ENCODE measurements around the gene ASCC1.

Gene ASCC1

DNA sequence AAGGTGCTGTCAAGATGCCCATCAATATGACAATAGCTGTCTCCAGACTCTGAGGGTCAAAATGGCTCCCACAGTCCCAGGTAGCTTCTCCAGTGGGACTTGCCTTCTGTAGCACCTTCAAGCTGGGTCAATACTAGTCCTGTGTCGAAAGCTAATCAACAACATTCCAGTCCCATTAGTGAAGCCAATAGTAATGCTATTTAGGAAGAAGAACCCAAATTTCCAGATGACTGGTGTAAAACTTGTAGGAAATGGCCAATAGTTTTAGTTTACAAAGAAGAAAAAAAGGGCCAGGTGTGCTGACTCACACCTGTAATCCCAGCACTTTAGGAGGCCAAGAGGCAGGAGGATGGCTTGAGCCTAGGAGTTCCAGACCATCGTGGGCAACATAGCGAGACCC is 125.8 kb downstream of the ASCC1 start:
- H3K4me3 Mint-ChIP-seq = no peak overlapping the region
- DNase-seq = no peak
- H3K27ac Mint-ChIP-seq = peak overlapping the region; percentile 93
- H3K9me3 Mint-ChIP-seq = no peaks in the 10 kb centered on the region
- no peaks in the 10 kb centered on the region for H3K27me3 Mint-ChIP-seq
- H3K4me1 Mint-ChIP-seq (ENCODE audit: low read depth) = peaks cover 67% of the 10 kb centered on the region
- H3K36me3 Mint-ChIP-seq (ENCODE audit: low read depth) = peaks cover 40% of the 10 kb centered on the region

DNA sequence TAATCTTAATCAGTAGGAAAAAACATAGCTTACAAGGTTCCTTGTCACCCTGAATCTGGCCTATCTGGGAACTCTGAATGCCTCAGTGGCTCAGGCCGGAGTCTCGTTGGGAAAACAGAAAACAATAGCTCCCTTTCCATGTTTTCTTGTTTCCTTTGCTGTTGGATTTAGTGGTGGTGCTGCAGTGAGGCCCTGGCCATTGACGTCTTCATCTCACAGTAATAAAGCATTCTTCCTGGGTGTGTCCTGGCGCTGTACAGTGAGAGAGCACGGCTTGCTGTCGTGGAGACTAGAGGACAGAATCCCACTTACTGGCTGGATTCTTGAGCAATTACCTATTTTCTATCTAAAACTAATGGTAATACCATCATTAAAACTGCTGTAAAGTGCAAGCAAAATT is 126.5 kb downstream of the ASCC1 start:
- peak overlapping the region; percentile 100 for H3K4me3 Mint-ChIP-seq
- no peak for DNase-seq
- peak overlapping the region; percentile 93 for H3K27ac Mint-ChIP-seq
- no peaks in the 10 kb centered on the region for H3K27me3 Mint-ChIP-seq
- H3K9me3 Mint-ChIP-seq = no peaks in the 10 kb centered on the region
- H3K36me3 Mint-ChIP-seq (ENCODE audit: low read depth) = peaks cover 43% of the 10 kb centered on the region
- peaks cover 69% of the 10 kb centered on the region for H3K4me1 Mint-ChIP-seq (ENCODE audit: low read depth)

DNA sequence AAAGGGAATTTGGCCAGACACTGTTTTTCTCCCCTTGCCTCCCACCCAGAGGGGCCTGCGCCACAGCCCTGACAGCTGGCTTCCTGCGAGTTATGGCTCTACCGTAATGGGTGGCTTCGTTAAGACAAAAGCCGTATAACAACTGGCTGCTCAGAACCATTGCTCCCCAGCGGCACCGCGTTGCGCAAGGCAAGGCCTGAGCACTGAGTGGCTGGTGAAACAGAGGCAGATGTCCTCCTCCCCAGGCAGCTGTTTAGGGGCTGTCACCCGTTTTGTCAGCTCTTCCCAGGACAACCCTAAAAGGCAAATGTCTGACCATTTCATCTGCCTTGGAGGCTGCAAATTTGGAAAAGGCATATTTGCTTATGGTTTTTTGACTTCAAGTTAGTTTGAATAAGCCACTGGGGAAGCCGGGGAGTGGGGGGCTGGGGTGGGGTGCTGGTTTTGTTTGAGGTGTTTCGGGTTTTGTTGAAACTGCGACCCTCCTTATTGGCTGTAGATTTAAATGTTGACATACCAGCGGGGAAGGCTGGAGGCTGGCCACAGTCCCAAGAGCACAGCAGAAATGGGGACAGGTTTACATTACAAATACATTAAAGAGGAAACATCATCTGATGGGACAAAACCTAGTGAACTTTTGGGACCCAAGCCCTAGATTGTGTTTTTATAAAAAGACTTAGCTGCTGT is 127.0 kb downstream of the ASCC1 start:
- H3K9me3 Mint-ChIP-seq = no peaks in the 10 kb centered on the region
- H3K4me1 Mint-ChIP-seq (ENCODE audit: low read depth) = peaks cover 69% of the 10 kb centered on the region
- peaks cover 42% of the 10 kb centered on the region for H3K36me3 Mint-ChIP-seq (ENCODE audit: low read depth)

DNA sequence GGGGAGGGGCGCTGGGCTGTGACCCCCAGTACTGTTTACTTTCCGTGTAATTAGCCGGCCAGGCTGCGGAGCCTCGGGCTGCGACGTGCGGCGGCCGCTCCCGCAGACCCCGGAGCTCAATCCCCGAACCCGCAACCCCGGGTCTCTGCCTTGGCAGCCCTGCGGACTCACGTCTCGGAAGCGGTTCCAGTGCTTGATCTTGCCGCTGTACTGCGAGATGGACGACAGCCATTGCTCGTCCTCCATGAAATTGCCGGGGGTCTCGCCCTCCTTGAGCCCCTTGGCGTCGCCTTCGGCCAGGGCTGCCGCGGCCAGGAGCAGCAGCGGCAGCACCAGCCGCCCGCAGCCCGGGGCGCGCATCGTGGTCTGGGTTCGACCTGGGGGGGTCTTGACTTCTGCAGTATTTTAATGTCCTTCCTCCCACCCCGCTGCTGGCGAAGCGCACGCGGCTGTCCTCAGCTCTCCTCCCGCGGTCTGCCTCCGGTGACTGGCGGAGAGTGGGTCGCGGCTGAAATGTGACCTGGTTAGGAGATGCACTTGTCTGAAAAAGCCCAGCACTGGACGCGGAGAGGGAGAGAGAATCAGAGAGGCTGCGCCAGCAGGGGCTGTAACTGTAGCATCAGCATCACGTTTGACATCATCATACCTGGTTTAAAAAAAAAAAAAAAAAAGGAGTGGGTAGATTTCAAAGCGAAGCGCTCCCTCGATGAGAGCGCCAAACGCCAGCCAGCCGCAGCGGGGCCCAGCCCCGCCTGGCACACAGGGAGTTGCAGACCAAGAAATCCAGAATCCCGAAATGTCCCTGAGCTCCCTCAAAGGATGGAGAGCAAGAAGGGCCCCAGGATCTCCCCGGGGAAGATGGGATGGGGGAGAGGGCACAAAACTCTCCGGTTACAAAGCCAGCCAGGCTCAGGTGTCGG is 127.8 kb downstream of the ASCC1 start, which contains the start of gene SPOCK2:
TSS of gene SPOCK2 (minus strand) at position 583 of the 920 bp plus-strand sequence. CDS start at position 360, 223 bp downstream.
- H3K27me3 Mint-ChIP-seq = no peaks in the 10 kb centered on the region
- peaks cover 44% of the 10 kb centered on the region for H3K36me3 Mint-ChIP-seq (ENCODE audit: low read depth)
- no peaks in the 10 kb centered on the region for H3K9me3 Mint-ChIP-seq
- H3K27ac Mint-ChIP-seq = peak within 1 kb of the TSS; percentile 99
- peak; percentile 78 for DNase-seq
- H3K4me3 Mint-ChIP-seq = peak within 1 kb of the TSS; percentile 100
- H3K4me1 Mint-ChIP-seq (ENCODE audit: low read depth) = peaks cover 72% of the 10 kb centered on the region

More for the DNA sequence above, 127.0 kb downstream of the ASCC1 start:
- peak overlapping the region; percentile 99 for H3K27ac Mint-ChIP-seq
- no peak for DNase-seq
- peak overlapping the region; percentile 100 for H3K4me3 Mint-ChIP-seq
- H3K27me3 Mint-ChIP-seq = no peaks in the 10 kb centered on the region

DNA sequence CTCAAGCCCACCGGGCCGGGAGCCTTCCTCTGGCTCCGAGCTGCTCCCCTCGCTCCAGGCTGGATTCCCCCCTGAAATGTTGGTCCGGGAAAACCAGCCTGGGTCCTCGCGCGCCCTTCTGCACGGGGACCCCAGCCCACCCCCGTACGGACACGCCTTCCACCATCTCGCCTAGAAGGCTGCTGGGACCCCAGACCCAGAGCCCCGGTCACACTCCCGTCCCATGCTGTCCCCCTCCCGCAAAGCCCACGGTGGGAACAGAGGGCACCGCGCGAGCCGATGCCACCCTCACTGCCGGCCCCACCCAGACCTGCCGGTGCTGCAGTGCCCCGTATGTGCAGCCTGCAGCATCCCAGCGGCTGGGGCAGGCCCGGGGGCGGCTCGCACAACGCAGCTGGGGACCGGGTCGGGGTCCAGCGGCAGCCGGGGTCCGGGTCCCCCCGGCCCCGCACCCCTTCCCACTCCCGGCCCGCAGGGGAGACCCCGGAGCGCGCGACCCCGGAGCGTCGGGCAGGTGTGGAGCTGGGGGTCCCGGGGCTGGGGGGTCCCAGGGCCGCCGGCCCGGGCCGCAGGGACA is 128.6 kb downstream of the ASCC1 start:
- H3K36me3 Mint-ChIP-seq (ENCODE audit: low read depth) = peaks cover 49% of the 10 kb centered on the region
- peak; percentile 71 for DNase-seq

DNA sequence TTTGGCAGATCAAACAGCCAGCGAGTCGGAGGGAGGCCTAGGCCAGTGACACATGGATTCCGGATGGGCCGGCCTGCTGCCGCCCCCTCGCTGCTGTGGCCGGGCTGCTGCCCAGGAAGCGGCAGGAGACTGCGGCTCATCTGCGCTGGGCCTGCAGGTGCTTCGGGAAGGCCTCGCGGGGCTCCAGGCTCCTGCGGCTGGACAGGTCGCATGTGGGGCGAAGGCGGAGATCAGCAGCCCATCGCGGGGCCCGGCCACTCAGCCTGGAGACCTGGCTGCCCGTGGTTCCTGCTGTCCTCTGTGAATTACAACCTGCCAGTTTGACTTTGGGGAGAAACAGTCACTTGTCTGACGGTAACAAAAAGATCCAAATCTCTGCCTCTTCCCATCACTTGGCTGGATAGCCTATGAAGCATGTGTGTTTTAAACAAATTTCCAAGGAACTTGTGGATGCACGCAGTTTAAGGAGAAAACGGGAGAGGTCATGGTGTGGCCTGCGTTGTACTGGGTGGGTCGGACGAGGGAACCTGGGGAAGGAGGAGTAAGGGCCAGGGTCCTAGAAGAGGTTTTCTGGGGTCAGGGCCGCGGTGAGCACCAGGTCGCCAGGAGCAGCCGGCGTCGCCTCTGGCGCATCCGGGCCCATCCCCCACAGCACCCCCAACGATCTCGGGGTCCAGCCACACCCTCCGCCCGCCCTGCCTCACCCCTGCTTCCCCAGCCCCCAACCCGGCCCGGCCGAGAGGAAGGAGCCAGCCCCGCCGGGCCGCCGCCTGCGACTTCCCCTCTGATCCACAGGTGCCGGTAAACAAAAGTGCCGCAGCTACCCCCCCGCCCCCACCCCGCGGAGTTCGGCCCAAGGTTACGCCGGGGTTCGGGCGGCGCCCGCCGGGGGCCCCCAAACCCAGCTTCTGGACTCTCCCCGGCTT is 129.3 kb downstream of the ASCC1 start:
- Mint-ChIP-seq H3K27ac (peak overlapping the region; percentile 91), H3K4me1 (ENCODE audit: low read depth) (peaks cover 73% of the 10 kb centered on the region), H3K4me3 (peak overlapping the region; percentile 100), H3K9me3 (no peaks in the 10 kb centered on the region), H3K27me3 (no peaks in the 10 kb centered on the region), H3K36me3 (ENCODE audit: low read depth) (peaks cover 53% of the 10 kb centered on the region)
- DNase-seq = no peak

More for the DNA sequence above, 128.6 kb downstream of the ASCC1 start:
- peaks cover 71% of the 10 kb centered on the region for H3K4me1 Mint-ChIP-seq (ENCODE audit: low read depth)
- H3K27ac Mint-ChIP-seq = peak overlapping the region; percentile 91
- peak overlapping the region; percentile 100 for H3K4me3 Mint-ChIP-seq
- H3K9me3 Mint-ChIP-seq = no peaks in the 10 kb centered on the region
- no peaks in the 10 kb centered on the region for H3K27me3 Mint-ChIP-seq

DNA sequence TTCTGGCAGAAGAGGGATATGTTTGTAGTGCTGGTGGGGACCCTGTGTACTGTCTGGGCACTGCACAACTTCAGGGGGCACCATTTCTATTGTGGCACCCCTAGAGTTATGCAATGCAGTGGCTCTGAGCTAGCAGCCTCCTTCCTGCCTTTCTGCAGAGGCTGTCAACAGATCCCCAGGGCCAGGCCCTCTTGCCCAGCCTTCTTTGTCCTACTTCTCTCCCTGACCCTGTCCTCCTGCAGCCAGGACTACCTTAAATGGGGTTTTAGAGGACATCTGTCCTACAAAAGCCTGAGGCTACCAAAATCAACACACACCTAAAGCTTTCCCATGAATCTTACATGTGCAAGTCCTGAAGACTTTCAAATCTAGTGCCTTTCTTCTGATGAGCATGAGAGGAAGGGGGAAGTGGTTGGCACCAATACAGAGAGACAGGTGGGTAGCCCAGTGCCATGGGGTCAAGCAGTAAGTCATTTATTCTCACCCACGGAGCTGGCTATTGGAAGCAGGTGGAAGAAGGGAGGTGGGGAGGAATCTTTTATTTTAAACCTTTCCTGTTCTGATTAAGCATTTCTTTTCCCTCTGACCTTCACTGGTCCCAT is 130.1 kb downstream of the ASCC1 start:
- no peak for DNase-seq
- H3K4me3 Mint-ChIP-seq = peak overlapping the region; percentile 100
- no peaks in the 10 kb centered on the region for H3K9me3 Mint-ChIP-seq
- no peaks in the 10 kb centered on the region for H3K27me3 Mint-ChIP-seq
- H3K27ac Mint-ChIP-seq = peak overlapping the region; percentile 89
- H3K4me1 Mint-ChIP-seq (ENCODE audit: low read depth) = peaks cover 78% of the 10 kb centered on the region
- peaks cover 59% of the 10 kb centered on the region for H3K36me3 Mint-ChIP-seq (ENCODE audit: low read depth)

DNA sequence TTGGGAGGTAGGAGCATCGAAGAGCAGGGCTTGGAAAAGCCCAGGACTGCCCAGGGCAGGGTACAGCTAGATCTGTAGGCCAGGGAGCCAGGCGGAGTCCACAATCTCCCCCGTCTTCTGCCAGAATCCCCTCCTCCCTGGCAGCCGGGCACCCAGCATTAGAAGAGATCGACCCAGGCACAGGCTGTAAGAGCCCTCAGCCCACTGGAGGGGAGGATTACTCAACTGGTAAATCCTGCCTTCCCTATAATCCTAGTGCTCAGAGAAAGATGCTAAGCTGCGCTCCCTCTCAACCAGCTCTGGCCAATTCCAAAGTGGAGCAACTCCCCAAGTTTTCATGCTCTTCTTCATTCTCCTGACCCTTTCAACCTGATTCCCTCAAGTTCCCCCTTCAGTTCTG is 130.9 kb downstream of the ASCC1 start:
- no peaks in the 10 kb centered on the region for H3K27me3 Mint-ChIP-seq
- H3K27ac Mint-ChIP-seq = peak overlapping the region; percentile 89
- DNase-seq = no peak
- peaks cover 83% of the 10 kb centered on the region for H3K4me1 Mint-ChIP-seq (ENCODE audit: low read depth)
- peak overlapping the region; percentile 100 for H3K4me3 Mint-ChIP-seq
- peaks cover 60% of the 10 kb centered on the region for H3K36me3 Mint-ChIP-seq (ENCODE audit: low read depth)
- no peaks in the 10 kb centered on the region for H3K9me3 Mint-ChIP-seq

DNA sequence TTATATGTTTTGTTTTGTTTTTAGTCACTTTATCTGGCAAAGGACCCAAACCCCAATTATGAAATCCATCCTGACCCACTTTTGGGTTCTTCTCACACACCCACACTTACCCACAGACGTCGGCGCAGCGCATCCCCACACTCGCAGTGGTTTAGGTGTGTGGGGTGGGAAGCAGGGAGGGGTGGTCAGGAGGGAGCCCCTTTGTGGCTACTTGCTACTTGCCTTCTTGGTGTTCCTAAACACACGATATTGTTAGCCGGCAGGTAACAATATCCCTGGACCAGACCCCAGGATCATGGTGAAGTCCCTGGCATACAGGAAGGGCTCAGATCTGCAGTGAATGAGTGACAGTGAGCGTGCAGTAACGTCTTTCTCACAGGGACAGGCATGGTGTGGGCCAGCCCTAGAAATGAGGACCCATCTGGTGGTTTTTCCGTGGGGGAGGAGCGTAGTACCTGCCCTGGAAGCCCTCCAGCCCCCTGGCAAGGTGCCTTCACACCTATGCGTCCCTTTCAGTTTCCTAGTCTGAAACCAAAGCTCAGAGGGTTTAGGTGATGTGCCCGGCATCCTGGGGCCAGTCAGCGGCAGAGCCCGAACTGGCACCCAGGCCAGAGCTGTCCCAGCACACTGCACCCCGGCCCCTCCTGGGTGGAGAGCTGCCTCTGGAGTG is 132.2 kb downstream of the ASCC1 start:
- Mint-ChIP-seq H3K9me3 (no peaks in the 10 kb centered on the region), H3K27me3 (no peaks in the 10 kb centered on the region), H3K4me1 (ENCODE audit: low read depth) (peaks cover 84% of the 10 kb centered on the region), H3K4me3 (peak overlapping the region; percentile 100), H3K36me3 (ENCODE audit: low read depth) (peaks cover 61% of the 10 kb centered on the region), H3K27ac (peak overlapping the region; percentile 89)
- peak; percentile 77 for DNase-seq

DNA sequence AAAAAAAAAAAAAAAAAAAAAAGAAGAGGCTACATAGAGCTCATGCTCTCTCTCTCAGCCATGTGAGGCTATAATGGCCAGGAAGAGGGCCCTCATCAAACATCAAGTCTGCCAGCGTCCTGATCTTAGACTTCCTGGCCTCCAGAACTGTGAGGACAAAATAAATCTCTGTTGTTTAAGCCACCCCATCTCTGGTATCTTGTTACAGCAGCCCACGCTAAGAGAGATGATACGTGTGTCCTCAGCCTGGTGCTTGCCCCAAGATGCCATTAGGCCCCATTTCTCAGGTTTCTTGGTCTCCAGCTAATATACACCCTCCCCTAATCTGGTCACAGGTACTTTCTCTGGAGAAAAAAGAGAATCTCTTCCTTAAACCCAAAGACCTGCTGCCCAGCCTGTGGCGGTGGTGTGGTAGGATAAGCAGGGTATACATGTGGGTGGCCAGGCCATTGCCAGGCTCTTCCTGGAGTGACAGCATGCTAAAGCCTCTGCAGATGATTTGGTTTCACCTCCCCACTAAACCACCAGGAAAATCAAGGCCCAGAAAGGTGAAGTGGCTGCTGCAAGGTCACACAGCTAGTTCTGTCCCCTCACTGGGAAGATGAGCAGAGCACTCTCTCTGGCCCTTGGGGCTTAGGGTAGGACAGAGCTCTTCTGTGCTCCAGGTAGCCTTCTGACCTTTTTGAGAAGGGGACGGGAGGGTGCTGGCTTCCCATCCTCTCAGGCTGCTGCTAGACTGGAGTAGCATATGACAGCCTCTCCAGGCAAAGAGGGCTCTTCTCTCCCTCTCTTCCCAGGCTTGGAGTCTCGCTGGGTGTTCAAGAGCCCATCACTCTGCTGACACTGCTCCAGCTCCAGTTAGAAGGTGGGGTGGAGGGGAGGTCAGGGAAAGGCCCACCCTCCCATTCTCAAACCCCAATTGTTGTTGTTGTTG is 133.0 kb downstream of the ASCC1 start:
- Mint-ChIP-seq H3K4me3 (peak overlapping the region; percentile 100), H3K36me3 (ENCODE audit: low read depth) (peaks cover 61% of the 10 kb centered on the region), H3K4me1 (ENCODE audit: low read depth) (peaks cover 83% of the 10 kb centered on the region), H3K9me3 (no peaks in the 10 kb centered on the region), H3K27ac (peak overlapping the region; percentile 89), H3K27me3 (no peaks in the 10 kb centered on the region)
- no peak for DNase-seq

DNA sequence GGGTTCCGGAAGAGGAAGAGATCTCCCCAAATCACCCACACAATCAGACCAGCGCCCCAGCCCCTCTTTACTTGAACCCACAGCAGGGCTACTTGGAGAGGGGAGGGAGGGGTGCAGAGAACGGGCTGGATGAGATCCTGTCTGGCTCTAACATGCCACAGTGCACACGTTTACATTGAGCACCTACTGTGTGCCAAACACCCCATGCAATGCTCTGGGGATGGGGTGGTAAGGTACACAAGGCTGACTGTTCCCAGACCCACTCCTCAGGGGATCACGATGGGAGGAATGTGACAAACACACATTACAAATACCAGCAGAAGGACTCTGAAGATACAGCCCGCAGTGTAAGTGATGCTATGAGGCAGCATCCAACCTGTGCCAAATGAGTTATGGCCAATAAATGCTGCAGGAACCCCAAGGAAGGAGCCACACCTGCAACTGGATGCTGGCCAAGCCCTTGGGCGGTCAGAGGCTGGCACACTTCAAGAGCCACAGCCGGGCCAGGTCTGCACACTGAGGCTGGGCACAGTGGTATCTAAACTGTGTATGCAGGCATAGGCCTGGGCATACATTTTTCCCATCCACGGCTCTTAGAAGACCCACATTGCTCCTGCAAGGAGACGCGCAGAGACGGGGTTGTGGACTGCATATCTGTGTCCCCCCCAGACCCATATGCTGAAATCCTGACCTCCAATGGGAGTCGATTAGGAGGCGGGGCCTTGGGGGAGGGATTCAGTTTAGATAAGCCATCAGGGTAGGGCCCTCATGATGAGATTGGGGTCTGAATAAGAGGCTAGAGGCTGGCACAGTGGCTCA is 134.1 kb downstream of the ASCC1 start:
- no peaks in the 10 kb centered on the region for H3K27me3 Mint-ChIP-seq
- H3K36me3 Mint-ChIP-seq (ENCODE audit: low read depth) = peaks cover 56% of the 10 kb centered on the region
- no peaks in the 10 kb centered on the region for H3K9me3 Mint-ChIP-seq
- H3K27ac Mint-ChIP-seq = peak overlapping the region; percentile 94
- peaks cover 94% of the 10 kb centered on the region for H3K4me1 Mint-ChIP-seq (ENCODE audit: low read depth)
- H3K4me3 Mint-ChIP-seq = no peak overlapping the region
- DNase-seq = no peak

DNA sequence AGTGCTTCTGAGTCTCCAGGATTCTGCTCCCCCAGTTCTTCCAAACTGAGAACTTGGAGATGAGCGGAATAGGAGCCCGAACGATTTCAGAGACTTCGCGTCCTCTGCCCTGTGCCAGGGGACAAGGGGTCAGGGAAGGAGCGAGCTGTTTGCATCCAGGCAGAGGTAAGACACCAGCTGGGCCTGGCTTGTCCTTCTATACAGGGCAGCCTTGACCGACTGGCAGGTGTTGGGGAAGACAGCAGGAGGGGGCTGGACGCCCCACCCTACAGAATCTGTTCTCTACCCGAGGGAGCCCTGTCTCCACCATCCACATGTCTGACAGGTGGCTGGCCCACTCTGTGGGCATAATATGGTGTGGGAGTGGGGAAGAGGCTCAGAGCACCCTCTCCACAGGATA is 134.9 kb downstream of the ASCC1 start:
- Mint-ChIP-seq H3K4me3 (peak overlapping the region; percentile 6), H3K36me3 (ENCODE audit: low read depth) (peaks cover 56% of the 10 kb centered on the region), H3K27me3 (no peaks in the 10 kb centered on the region), H3K27ac (peak overlapping the region; percentile 94), H3K4me1 (ENCODE audit: low read depth) (peaks cover 95% of the 10 kb centered on the region), H3K9me3 (no peaks in the 10 kb centered on the region)
- no peak for DNase-seq
